GM21737 (cell line): ENCODE measurements around the gene KCTD10.
A peak's percentile ranks its signal among the peaks of the same experiment; 100 is the strongest.

Experiments
- ATAC-seq: cut with Tn5 transposase; IDR thresholded peaks from one replicate; pipeline ENCODE4 v1.9.1; 2021; ENCODE audit warnings: mild to moderate bottlenecking, moderate library complexity; ENCODE audit not compliant: unreplicated experiment

KCTD10 gene, protein sequence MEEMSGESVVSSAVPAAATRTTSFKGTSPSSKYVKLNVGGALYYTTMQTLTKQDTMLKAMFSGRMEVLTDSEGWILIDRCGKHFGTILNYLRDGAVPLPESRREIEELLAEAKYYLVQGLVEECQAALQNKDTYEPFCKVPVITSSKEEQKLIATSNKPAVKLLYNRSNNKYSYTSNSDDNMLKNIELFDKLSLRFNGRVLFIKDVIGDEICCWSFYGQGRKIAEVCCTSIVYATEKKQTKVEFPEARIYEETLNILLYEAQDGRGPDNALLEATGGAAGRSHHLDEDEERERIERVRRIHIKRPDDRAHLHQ

DNA sequence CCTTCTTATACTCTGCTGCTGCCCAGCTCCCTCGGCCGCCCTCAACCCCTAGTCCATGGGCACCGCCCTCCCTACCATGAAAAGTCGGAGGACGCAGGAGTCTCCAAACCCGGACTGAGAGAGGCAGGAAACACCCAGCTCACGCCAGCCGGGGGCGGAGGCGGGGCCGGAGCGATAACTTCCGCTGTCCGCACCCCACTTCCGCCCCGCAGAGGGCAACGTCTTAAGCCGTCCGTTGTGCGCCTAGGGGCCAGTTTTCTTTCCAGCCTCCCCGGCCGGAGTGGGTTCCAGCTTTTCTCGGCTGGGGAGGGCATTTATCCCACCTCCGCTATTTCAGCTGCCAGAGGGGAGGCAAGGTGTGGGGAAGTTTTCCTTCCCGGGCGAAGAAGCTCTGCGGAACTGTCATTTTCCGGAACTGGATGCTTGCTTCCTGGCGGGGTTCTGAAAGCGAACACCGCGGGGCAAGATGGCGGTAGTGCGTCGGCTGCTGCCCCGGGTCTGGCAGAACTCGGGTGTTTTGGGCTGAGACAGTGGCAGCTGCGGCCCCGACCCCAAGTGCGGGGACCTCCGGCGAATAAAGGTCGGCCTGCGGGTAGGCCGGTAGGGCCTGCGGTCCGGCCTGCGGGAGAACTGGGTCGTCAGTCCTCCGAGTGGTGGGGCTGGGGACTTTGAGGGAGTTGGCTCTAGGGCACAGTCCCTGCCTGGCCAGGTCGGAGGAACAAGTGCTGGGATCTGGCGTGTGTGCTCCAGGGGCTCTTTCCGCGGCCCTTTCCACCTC is at the start of gene KCTD10, which contains the start of gene UBE3B:
Gene KCTD10, minus strand, starts transcription at position 116 of the 778 bp plus-strand sequence. Its CDS starts 38 bp downstream, at position 78.
Gene UBE3B, plus strand, starts transcription at position 450 of the 778 bp plus-strand sequence. CDS start 5,918 bp downstream, outside the sequence.
- peak; percentile 93 for ATAC-seq

DNA sequence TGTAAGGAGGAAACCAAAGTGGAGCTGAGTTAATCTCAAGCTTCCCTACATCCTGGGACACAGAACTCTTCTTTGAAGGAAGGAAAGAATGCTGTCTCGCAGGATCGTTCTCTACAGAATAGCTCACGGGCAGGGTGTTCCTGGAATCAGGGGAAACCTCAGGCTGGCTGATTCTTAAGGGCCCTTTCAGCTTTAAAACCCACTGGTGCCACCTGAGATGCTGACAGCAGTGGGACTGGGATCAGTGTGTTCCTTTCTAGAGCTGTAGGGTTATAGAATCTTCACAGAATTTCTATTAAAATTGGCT is 48.1 kb upstream of the KCTD10 start:
- no peak for ATAC-seq

DNA sequence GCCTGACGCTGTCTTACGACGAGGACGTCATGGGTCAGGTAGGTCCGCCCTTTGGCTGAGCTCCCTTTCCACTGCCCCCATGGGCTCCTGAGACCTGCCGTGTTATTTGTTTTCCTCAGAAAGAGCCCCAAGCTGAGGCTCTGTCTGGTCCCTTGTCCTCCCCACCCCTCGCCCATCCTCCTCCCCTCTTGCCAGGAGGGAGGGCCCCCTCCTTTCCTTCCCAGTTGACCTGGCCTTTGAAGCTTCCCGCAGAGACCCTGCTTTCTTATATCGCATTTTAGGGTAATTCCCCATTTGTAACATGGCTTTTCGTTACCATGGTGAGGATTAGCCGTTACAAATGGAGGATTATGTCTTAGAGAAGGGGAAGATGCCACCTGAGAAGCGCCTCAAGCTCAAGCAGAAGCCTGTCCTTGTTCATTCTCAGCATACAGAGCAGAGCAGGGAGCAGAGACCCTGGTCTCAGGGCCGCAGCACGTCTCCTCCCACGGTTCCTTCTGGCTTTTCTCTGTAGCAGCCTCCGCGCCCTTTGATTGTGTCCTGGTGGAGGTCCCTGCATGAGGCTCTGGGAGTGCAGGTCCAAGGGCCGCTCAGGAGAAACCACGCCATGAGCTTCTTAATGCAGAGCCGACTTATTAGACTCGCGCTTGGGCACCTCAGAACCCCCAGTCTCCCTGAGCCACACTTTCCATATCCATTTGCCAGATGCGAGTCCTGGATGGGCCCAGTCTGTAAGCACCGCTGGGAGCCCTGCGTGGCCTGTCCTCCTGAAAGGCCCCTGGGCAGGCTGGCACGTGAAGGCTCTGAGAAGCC is 47.6 kb upstream of the KCTD10 start:
- ATAC-seq, result no peak

DNA sequence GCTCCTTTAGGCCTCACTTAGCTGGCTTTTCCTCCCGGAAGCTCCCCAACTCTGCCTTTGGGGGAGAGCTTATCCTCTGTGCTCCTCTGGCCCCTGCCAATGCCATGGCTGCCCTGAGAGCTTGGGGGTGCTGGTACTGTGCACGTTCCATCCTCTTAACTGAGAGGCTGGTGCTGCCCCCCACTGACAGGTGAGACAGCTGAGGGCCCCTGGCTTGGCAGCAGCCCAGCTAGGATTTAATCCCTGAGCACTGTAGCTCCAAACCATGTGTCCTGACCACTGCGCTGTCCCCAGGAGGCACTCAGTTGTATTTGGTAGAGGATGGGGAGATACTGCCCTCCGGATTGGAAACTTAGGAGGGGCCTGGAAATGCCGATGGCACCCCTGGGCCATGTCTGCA is 46.4 kb upstream of the KCTD10 start:
- no peak for ATAC-seq

DNA sequence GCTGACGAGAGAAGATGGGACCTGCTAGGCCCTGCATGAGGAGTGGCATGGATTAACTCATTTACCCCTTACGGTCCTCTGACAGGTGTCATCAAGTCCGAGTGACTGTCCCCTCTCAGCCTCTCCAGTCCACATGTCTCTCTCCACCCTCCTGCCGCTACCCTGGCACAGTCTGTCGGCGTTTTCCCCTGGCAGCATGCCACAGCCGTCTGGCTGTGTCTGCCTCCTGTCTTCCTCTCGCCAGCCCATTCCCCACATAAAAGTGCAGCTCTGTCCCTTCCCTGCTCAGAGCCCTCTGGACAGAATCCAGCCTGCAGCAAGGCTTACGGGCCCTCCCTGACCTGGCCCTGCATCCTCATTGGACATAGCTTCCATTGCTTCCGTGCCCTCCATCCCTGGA is 46.0 kb upstream of the KCTD10 start:
- ATAC-seq, result no peak

DNA sequence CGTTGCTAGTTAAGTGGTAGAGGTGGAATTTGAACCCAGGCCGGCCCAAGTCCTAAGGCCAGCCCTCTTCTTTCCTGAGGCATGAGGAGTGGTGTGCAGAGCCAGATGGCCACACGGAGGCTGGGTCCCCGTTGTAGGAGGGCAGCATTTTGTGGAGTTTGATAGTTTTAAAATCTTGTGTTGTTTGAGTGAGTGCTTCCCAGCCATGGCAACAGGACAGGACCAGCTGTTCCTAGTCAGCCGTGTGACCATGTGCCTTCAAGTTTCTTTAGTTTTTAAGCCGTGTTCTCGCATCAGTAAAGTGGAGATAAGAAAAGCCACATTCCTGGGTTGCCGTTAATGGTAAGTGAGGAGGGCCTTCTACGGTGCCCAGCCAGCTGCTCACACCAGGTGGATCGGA is 44.7 kb upstream of the KCTD10 start:
- no peak for ATAC-seq

DNA sequence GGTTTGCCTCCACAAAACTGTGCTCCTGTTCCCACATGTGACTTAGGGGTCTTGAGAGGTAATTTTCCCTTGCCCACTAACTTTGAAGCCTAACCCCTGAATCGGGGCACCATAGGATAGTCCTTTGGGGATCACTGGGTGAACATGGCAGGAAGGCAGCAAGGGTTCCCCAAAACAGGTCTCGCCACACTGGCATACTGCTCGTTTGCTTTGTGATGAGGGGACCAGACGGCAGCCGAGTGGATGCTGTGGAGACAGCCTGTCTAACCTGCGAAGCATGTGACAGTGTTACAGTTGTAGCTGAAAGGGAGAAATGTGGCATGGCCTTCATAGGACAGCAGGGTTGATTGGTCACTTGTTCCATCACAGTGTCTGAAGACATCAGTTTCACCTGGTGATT is 42.7 kb upstream of the KCTD10 start:
- no peak for ATAC-seq

DNA sequence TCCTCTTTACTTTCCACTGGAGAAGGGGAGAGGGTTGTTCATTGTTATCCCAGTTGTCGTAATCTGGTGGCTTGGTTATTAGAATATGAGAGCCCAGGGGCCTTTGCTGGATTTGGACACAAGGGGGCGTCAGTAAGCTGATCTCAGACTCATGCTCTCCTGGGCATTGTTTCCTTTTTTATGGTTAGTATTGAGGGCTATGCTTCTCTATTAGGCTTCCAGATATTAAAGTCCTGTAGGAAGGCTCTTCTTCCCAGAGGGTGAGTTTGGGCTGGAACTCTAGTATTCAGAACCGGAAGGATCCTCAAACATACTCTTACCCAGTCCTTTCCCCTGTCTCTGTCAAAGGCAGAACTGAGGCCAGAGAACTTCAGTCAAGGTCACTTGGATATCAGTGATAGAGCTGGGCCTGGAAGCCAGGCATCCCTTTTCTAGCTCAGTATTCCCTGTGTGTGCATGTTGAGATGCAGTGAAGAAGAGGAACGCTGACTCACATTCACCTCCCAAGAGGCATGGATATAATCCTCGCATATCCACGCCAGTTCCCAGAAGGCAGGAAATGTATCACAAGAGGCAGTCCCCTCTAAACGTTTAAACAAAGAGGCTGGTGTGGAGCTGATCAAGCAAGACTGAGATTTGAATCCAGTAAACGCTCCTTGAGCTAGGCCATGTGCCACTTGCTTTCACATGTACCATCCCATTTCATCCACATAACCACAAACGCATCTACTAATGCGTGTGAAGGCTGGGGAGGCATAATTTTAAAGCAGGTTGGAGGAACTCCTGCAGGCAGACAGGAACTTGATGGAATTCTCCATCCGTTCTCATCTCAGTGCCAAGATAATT is 41.9 kb upstream of the KCTD10 start:
- no peak for ATAC-seq

DNA sequence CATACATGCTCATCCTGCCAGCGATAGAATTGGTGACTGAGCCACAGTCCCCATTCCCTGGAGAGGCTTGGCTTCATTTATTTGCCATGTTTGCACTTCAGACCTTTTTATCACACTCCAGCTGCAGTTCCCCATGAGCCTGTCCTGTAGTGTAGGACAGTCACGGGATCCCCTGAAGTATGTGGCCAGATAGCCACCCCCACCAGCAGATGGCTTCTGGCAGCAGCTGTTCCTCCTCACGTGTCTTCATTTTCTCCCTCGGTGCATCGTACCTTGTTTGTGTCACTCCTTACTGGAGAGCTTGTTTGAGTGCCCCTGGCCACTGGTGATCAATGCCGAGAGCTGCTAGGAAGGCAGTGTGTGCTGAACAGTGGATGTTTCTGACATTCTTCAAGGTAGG is 40.5 kb upstream of the KCTD10 start:
- ATAC-seq, result no peak

DNA sequence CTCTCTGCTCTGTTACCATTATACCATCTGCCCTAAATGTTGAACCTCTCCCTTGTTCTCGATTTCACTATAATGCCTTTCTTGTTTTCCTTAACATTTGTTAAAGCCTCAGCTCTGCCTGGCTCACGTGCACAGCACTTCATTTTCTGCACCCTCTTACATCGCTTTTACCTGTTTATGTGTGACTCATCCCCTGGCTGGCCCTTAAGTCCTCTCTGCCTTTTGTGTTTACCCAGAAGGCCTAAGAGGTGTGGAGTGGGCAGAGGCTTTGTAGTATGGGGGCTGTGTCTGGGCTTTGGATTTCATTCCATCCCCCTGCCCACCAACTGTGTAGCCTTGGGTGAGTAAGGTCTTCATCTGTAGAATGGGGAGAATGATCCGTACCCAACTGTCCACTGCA is 36.9 kb upstream of the KCTD10 start:
- ATAC-seq, result no peak

DNA sequence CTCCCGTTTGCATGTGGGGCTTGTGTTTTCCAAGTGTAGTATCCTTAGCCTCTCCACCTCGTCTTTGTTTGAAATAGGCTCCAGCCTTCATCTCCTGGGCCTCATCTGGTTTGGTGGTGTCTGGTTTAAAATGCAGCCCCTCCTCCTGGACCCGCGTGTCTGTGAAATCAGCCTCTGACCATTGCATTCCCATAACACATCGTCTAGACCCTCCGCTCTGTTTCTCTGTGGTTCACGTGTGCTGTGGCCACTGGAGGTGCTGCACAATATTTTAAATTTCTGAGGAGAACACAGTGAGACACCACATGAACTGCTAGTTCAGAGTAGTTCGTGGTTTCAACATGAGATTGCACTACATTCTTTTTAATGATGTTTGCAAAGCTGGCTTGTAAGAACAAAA is 36.0 kb upstream of the KCTD10 start:
- no peak for ATAC-seq

DNA sequence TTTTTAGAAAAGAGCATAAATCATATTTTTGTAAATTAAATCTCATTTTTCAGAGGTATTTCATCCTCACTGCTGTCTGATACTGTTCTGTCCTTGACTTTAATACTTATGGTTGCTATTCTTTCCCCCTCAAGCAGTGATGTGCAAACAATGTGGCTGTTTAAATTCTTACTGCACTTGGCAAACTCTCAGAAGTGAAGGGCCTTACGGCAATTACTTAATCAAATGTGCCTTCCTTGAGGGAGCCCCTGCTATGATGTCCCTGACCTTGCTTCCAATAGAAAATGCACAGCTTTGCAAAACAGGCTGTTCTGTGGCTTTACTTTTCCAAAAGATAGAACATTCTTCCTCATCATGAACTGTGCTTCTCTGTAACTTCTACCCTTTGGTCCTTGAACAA is 35.5 kb upstream of the KCTD10 start:
- ATAC-seq, result no peak

DNA sequence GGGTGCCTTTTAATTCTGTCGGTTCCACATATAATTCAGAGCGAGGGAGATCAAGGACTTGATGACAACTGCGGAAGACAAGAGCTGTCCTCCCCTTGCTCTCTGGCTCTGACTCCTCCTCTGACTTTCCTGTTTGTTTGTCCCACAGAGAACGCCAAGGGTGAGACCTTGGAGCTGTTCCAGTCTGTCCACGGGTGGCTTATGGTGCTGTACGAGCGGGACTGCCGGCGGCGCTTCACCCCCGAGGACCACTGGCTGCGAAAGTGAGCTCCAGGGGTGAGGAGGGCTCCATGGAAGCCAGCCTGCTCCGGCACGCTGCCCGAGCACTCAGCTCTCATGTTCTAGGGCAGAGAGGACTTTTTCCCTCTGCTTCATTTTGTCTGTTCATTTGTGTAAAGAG is 33.1 kb upstream of the KCTD10 start:
- ATAC-seq, result no peak

DNA sequence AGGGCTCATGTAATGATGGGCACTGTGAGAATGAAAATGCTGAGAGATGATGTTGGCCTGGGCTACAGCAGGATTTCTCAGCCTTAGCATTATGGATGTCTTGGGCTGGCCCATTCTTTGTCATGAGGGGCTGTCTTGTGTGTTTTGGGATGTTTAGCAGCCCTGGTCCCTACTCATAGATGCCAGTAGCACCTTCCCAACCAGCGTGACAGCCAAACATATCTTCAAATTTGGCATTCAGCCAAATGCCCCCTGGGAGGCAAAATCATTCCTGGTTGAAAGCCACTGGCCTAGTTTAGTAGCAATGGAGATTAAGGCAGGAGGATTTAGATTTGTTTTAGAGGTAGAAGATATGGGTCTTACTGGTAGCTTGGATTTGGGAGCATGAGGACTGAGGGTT is 27.0 kb upstream of the KCTD10 start:
- ATAC-seq, result no peak

DNA sequence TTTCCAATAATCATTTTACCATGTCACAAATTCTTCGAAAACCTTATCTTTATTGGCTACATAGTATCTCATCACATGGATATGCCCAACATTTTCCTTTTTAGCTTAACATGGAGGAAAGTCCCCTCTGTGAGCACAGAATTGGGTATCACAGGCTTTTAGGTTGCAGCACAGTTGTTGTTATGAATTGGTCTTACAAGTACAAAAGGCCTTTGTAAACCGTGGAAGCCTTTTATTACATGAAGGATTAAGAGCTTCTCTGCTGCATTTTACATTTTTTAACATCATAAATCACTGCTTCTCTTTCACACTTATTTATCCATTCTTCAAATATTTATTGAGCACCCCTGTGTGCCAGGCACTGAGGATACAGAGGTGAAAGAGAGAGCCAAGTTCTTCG is 26.5 kb upstream of the KCTD10 start:
- ATAC-seq, result no peak

DNA sequence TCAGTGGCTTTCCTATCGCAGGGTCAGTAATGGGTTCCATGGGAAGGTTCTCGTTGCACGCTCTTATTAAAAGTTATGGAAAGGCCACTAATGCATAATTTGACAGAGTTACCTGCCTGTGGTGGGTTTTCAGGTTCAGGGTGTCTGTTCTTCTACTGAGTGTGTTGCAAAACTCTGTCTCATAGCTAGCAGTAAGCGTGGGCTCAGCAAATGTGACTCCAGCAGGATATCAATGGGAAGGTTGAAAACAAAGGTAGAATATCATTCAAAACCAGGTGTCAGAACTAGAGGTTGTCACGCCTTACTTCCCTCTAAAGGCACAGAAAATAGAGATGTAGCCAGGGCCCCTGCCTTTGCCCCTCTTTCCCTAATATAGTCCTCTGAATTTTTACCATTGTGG is 25.2 kb upstream of the KCTD10 start:
- ATAC-seq, result no peak

DNA sequence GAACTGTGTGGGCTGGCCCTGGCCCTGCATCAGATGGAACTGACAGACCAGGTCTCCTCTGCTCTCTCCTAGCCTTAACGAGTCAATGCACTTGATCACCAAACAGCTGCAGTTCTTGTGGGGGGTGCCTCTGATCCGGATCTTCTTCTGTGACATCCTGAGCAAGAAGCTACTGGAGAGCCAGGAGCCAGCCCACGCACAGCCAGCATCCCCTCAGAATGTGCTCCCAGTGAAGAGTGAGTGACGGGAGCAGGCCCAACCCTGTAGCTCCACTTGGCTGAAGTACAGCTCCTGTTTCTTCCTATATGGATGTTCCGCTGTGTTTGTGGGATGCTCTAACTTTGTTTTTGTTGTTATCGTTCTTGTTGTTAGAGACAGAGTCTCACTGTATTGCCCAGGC is 24.2 kb upstream of the KCTD10 start:
- no peak for ATAC-seq

DNA sequence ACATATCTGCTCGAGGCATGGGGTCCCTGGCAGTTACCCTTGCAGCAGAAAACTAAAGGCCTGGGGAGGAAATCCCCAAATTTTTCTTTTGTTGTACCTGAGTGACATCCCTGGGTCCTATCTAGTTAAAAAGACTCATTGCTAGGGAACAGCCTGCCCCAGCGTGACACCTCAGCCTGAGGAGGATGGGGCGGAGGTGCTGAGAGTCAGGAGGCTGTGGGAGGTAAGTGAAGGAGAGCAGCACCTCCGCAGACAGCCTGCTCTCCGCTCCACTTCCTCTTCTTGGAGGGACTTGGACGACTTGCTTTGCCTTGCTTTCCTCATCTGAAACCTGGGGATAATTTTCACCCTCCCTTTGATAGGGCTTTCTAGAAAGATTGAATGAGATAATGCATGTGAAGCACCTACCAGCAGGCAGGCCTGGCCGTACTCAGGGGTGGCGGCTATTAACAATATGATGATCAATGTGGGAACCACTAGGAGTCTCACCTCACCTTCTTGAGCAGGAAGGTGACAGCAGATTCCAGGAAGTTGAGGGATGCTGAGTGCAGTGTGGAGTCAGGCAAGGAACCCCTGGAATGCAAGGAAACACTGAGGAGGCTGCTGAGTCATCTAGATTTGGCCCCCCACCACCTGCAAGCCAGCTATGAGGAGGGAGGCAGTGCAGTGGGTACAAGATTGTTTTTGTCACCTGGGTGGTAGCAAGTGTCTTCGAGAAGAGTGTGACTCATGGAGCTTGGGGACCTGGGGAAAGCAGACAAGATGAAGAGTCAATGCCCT is 23.5 kb upstream of the KCTD10 start:
- no peak for ATAC-seq

DNA sequence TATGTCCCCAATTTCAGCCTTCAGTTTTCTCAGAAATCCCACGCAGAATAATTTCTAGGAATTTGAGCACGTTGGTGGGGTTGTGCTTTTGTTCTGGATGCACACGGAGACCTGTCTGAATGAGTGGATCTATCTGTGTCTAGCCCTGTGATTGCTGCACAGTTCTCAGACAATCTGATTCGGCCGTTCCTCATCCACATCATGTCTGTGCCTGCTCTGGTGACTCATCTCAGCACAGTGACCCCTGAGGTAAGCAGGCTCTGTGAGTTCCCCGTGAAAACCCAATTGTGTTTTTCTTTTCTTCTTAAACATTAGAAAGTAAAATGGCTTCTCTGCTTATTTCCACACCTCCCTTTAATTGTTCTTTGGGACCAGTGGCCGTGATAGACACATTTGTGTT is 20.6 kb upstream of the KCTD10 start:
- ATAC-seq, result no peak

DNA sequence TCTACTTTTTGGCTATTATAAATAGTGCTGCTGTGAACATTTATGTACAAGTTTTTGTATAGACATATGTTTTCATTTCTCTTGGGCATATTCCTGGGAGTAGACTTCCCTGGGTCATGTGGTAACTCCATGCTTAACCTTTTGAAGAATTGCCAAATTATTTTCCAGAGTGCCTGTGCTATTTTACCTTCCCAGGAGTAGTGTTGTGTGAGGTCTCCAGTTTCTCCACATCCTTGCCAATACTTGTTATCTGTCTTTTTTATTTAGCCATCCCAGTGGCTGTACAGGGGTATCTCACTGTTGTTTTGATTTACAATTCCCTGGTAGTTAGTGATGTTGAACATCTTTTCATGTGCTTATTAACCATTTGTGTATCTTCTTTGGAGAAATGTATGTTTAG is 19.2 kb upstream of the KCTD10 start:
- ATAC-seq, result no peak
